Stimulated activated CD4-positive, alpha-beta T cell treated with anti-CD3 and anti-CD28 coated beads, TNF-alpha, amount 100 ng/mL, for 24 hours (primary cell): Measurements from ENCODE around the gene C18orf63.
"Not testable (repeated sequence)": the region's sequence is repeated elsewhere in the genome, so short reads cannot be mapped to it uniquely, and the experiment has no call there.

ENCODE experiments used
- DNase-seq, 3 experiments: peaks; one replicate each; pipeline ENCODE4 v3.0.0-alpha.2; 2020; ENCODE audit warnings: low read depth in 3 of 3

C18orf63 gene

GRCh38 chr18:74326791-74327190 is 11.2 kb downstream of the C18orf63 start:
- DNase-seq = not testable (repeated sequence)

GRCh38 chr18:74328206-74328605 is 12.6 kb downstream of the C18orf63 start:
- DNase-seq = no peak

- DNase-seq = no peak
Measured at GRCh38 chr18:74329688-74330205, 14.1 kb downstream of the C18orf63 start.

- DNase-seq = no peak
Measured at GRCh38 chr18:74331404-74331803, 15.8 kb downstream of the C18orf63 start.

- DNase-seq = no peak
Measured at GRCh38 chr18:74333091-74333490, 17.5 kb downstream of the C18orf63 start.

GRCh38 chr18:74334242-74334893 is 18.7 kb downstream of the C18orf63 start:
- DNase-seq = no peak

- no peak for DNase-seq
Measured at GRCh38 chr18:74336656-74337055, 21.0 kb downstream of the C18orf63 start.

GRCh38 chr18:74337155-74337911 is 21.7 kb downstream of the C18orf63 start:
- DNase-seq = no peak

GRCh38 chr18:74337912-74338309 is 22.3 kb downstream of the C18orf63 start:
- no peak for DNase-seq

- DNase-seq = no peak
Measured at GRCh38 chr18:74342416-74343043, 26.9 kb downstream of the C18orf63 start.

GRCh38 chr18:74346206-74346605 is 30.6 kb downstream of the C18orf63 start:
- no peak for DNase-seq

- no peak for DNase-seq
Measured at GRCh38 chr18:74348581-74348980, 32.9 kb downstream of the C18orf63 start.

GRCh38 chr18:74351354-74351753 is 35.7 kb downstream of the C18orf63 start:
- no peak for DNase-seq

- peak in 1 of 3 experiments; percentile 22 for DNase-seq
Measured at GRCh38 chr18:74353169-74353775, 37.6 kb downstream of the C18orf63 start.

GRCh38 chr18:74356959-74357358 is 41.3 kb downstream of the C18orf63 start:
- no peak for DNase-seq

- DNase-seq = no peak
Measured at GRCh38 chr18:74360852-74361655, 45.4 kb downstream of the C18orf63 start.

- no peak for DNase-seq
Measured at GRCh38 chr18:74367905-74368304, 52.3 kb downstream of the C18orf63 start.

- DNase-seq = no peak
Measured at GRCh38 chr18:74368901-74369705, 53.5 kb downstream of the C18orf63 start.

GRCh38 chr18:74370115-74370514 is 54.5 kb downstream of the C18orf63 start:
- DNase-seq = no peak

- peak in 1 of 3 experiments; percentile 20 for DNase-seq
Measured at GRCh38 chr18:74373428-74373827, 57.8 kb downstream of the C18orf63 start.
